HG03565 (cell line): ENCODE data around the gene PARP1.
"Not testable (repeated sequence)": the region's sequence is repeated elsewhere in the genome, so short reads cannot be mapped to it uniquely, and the experiment has no call there.

Experiments
- ATAC-seq: cut with Tn5 transposase; IDR thresholded peaks from one replicate; pipeline ENCODE4 v1.9.1; 2021; ENCODE audit warnings: mild to moderate bottlenecking, moderate library complexity; ENCODE audit not compliant: unreplicated experiment

The PARP1 gene

DNA sequence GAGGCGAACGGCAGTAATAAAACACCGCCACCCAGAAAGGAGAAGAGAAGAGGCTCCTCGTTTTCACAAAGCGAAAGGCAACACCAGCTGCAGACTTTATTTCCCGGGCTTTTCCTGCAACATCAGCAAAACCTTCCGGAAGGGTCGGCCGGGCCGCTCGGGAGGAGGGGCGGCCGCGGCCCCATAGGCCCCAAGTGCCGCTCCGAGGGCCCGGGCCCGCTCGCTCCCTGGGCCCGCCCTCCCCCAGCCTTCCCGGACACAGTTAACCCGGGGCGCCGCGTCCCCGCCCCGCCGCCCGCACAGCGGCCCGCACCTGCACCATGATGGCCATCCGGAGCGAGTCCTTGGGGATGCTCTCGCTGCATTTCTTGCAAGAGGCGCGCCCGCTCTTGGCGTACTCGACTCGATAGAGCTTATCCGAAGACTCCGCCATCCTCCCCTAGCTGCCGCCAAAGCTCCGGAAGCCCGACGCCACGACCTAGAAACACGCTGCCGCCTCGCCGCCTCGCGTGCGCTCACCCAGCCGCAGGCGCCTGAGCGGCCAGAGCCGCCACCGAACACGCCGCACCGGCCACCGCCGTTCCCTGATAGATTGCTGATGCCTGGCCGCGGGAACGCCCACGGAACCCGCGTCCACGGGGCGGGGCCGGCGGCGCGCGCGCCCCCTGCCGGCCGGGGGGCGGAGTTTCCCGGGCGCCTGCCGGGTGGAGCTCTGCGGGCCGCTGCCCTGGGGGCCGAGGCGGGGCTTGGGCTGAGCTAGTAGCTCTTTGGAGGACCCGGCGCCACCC is at the start of gene PARP1:
Gene PARP1, minus strand, starts transcription at position 597 of the 788 bp plus-strand sequence. Its CDS starts 164 bp downstream, at position 433.
- ATAC-seq, result peak; percentile 62

DNA sequence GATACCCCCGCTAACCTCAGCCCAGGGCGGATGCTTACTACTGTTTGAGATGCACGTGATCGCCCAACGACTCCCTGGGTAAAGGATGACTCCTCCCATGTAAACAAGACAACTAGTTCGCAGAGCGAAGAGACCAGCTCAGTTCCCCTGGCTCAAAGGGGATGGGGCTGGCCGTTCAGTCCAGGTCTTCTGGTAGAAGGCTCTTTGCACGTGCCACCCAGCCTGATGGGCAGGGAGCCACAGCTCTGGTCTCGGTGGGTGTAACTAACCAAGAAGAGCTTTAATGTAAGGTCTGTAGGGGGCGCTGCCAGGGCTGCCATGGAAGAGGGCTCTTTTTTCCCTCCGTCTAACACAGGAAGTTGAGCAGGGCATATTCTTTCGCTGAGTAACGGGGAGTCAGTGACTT is 49.4 kb upstream of the PARP1 start:
- no peak for ATAC-seq

DNA sequence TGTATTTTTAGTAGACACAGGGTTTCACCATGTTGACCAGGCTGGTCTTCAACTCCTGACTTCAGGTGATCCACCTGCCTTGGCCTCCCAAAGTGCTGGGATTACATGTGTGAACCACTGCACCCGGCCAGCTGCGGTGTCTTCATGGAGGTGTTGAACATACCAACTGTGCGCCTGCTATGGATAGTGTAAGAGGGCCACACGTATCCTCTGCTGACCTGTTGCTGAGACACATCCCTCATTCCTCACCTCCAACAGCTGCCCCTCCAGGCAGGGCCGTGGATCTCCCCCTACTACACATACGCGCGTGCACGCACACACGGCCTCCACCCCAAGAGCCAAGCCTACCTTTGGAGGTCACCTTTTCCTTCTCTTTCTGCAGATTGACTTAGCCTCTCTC is 48.0 kb upstream of the PARP1 start:
- ATAC-seq, result no peak

DNA sequence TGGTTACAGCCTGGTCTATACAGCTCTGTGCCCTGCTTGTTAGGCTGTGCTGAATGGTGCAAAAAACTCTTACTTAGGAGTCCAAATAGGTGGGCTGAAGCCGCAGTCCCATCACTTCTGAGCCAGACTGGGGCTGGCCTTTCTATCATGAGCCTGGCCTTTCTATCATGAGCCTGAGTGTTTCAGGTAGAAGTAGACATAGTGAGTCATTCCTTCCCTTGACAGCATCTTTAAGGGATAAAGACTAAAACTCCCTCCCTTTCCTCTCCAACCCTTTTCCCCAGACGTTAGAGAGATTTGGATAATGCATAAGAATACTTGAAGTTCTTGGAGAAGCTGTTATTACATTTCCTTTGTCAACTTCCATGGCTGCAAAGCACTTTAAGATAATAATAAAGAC is 46.5 kb upstream of the PARP1 start:
- ATAC-seq, result no peak

DNA sequence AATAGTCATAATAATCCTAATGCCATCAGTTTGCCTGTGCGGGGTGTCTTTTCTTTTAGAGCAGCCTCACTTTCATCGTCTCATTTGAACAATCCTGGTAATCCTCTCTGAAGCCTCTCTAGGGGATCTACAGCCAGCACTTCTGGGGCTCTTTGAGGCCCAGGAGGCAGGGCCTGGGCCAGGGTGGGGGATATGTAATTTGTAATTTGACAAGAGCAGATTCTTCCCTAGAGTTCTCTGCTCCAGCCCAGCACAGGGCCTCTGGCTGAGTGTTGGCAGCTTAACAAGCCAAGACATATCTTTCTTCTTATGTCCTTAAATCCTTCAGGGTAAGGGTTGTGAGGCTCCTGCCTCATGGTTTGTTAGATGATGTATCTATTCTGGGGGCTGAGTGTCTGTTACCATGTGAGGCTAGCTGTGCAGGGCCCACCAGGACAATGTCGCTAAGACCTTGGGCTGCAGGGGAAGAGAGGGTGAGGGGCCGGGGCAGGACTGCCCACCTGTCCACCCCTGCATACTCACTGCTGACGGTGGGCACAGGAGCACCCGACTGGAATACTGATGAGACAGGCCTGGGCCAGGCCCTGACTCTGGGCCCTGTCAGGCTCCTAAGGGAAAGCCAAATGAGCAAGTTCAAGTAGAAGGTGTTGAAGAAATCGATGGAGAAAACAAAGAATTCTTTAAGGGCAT is 45.3 kb upstream of the PARP1 start:
- ATAC-seq, result no peak

DNA sequence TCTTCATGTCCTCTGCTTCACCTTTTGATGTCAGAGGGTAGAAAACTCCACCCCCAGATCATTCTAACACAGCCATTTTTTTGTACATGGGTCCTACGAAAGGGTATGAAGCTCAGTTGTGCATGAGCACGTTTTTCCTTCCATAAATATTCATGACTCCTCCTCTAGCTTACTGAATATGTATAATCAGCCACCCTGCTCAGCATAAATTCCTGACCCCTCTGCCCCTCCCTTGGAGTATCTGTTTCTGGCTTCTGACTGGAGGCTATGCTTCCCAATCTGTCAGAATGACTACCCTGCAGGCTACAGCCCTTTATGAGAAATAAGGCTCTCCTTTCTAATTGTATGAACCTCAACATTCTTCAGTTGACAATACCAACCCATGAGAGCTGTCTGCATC is 42.8 kb upstream of the PARP1 start:
- ATAC-seq, result no peak

DNA sequence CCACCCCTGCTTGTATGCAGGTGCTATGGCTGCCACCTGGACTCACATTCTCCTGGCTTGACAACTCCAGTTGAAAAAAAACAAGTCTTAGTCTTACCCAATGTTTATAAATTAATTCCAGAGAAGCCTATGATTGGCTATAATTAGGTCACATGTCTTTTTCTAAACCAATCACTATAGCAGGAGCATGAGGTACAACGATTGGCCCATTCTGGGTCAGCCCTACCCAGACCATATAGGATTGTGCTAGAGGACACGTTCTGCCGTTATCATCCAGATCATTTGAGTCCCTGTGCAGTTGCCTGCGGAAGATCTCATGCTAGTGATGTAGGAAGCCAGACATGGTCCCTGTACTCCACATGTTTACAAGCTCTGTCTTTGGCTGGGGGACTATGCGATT is 41.9 kb upstream of the PARP1 start:
- ATAC-seq, result no peak

DNA sequence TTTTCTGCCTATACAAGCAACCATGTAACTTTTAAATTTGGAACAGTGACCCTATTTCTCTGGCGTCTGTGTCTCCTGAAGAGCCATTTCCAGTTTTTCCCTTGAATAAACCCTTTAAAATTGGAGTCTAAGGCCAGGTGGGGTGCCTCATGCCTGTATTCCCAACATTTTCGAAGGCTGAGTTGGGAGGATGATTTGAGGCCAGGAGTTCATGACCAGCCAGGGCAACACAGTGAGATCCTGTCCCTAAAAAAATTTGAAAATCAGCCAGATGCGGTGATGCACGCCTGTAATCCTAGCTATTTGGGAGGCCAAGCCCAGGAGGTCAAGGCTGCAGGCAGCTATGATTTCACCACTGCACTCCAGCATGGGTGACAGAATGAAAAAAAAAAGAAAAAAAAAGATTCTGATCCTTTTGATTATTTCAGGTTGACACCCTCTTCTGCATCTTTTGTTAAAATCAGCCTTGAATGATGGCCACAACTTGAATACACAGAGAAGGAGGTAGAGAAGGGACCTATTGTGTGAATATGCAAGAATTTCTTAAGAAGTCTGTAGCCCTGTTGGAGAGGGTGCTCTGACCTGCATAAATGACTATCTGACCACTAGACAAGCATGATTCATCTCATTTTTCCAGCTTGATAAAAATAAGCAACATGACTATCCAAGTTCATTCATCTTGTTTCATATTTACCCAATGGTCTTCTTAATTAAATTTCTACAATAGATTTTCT is 40.2 kb upstream of the PARP1 start:
- no peak for ATAC-seq

DNA sequence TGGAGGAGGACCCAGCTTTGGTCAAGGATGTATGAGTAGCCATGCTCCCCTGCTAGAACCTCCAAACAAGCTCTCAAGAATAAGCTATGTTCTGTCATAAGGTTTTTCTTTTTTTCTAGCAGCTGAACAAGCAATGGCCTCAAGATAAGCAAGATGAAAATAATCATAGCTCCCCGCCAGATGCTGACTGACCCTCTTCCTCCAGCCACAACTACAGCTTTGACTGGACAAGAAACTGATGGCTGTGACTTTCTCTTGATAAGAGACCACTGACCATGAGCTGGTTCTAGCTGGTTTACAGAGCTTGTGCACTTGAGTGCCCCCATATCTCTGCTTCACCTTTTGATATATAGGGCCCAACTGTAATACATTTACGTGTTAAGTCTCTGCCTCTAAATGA is 38.2 kb upstream of the PARP1 start:
- no peak for ATAC-seq

DNA sequence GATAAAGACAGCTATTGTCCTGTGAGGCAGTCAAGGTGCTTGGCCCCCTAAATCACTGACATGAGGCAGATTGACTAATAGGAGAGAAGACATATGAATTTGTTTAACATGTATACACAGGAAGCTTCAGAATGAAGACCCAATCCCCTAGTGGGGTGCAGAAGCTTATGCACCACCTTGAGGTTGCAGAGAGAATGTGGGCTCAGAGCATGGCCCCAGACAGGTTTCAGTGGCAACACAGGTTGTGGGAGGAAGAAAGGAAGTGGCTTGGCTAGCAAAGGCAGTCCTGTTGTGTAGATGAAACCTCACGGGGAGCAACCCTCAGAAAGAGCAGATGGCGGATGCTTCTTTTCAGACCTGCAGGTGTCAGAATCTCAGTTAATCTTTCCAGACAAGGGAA is 37.0 kb upstream of the PARP1 start:
- peak; percentile 99 for ATAC-seq

DNA sequence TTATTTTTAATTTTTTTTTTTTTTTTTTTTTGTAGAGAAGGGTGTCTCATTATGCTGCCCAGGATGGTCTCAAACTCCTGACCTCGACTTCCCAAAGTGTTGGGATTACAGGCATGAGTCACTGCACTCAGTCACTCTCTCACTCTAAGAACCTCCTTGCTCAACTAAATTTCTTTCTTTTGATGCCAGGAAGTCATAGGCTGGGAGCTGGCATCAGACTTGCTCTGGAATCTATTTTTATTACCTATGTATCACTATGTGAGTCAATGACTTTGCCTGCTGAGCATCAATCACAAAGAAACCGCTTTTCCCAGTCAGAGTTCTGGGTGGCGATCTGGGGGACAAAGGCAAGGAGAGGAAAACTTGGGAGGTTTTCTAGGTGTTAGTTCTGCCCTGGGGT is 35.5 kb upstream of the PARP1 start:
- no peak for ATAC-seq

DNA sequence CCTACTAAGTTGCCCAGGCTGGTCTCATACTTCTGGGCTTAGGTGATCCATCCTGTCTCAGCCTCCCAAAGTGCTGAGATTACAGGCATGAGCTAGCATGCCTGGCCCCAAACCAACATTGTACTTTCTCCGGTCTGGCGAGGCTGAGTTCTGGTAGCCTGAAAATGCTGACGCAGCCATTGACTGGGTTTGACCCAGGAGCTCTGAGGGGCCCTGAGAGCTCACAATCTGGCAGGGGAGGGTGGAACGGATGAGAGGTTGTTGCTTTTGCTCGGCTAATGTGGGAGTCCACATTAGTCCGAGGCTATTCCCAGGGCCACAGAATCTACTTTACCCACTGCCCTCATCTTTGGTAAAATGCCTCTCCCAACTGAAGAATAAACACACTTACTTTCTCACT is 35.1 kb upstream of the PARP1 start:
- ATAC-seq, result no peak

DNA sequence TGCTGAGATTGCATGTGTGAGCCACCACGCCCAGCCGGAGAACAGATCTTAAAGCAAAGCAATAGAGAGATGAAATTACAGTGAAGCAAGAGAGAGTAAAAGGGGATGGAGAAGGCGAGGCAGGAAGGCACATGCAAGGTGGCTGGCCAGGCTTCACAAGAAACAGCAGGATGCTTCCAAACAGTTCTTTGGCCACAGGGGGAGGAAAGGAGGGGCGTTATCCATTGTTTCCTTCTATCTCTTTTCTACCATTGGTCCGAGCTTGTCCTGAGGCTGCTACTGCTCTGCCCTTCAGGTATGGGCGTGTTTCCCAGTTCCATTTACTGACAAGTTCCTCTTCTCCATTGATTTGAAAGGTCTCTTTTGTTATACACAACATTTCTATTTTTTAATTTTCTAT is 33.7 kb upstream of the PARP1 start:
- no peak for ATAC-seq

DNA sequence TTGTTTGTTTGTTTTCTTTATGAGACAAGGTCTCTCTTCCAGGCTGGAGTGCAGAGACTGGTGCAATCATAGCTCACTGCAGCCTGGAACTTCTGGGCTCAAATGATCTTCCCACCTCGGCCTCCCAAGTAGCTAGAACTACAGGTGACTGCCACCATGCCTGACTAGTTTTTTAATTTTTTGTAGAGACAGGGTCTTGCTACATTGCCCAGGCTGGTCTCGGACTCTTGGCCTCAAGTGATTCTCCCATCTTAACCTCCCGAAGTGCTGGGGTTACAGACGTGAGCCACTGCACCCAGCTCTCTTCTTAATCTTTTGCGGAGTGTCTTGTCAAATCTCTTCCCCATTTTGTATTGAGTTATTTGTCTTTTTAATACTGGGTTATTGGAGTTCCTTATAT is 32.6 kb upstream of the PARP1 start:
- ATAC-seq, result no peak

DNA sequence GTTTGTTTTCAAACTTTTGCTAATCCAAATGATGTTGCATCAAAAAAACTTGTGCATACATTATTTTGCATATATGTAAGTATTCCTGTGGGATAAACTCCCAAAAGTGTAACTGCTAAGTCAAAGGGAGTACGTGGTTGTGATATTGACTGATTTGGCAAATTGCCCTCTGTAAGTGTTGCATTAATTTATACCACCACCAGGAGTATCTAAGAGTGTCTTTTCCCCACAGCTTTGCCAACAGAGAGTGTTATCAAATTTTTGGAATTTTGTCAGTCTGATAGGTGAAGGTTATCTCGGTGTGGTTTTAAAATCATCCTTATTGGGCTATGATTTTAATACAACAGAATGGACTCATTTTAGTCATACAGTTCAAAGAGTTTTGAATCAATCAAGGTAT is 30.1 kb upstream of the PARP1 start:
- no peak for ATAC-seq

DNA sequence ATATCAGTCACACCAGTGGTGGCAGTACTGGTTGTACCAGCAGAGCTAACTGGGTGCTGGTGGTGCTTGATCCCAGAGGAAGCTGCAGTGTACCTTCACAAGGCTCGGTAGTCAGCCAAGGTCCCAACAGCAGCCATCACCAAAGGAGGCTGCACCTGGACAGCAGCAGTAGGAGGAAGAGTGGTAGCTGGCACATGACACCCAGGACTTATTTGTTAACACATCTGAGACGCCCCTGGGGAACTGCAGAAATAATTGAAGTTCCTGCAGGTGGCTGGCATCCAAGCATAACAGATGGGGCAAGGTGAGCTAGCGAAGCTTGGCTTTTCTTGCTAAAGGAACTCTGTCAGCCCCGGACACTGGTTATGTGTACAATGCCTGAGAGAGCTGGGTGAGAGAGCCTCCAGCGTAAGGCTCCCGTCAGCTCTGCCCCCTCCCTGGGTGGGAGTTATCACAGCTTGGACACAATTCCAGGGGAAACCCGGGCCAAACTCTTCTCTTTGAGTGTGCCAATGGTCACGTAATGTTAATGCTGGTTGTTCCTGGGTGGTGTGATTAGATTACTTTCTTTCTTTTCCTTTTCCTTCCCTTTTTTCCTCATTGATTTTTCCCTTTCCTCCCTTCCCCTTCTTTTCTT is 29.1 kb upstream of the PARP1 start:
- ATAC-seq, result no peak

DNA sequence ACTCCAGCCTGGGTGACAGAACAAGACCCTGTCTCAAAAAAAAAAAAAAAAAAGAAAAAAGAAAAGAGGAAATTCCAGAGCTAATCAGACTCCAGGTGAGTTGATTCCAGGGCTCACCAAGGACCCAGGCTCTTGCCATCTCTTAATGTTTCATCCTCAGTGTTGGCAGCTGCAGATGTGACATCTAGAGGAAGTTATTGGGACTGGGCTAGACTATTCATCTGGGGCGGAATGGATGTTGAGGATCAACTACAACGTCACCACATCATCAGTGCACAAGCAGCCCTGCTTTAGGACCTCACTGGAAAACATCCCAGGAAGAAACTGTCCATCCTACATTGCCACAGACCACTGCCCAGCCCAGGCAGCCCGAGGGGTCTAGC is 28.6 kb upstream of the PARP1 start:
- no peak for ATAC-seq

DNA sequence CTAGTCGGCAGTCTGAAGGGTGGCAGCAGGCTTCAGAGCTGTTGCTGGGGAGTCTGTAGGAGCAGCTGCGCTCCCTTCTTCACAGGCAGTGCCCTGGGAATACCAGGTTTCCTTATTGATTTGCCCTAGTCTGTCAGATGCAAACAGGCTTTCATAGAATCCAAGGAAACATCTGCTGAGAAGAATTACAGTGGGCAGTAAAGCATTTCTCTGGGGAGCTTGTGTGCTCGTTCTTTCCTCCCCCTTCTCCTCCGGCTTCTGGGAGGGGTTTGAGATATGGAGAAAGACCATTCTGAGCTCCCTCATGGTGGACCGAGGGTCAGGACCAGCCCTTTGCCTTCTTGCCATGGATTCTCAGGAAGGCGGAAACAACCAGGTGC is 25.4 kb upstream of the PARP1 start:
- no peak for ATAC-seq

DNA sequence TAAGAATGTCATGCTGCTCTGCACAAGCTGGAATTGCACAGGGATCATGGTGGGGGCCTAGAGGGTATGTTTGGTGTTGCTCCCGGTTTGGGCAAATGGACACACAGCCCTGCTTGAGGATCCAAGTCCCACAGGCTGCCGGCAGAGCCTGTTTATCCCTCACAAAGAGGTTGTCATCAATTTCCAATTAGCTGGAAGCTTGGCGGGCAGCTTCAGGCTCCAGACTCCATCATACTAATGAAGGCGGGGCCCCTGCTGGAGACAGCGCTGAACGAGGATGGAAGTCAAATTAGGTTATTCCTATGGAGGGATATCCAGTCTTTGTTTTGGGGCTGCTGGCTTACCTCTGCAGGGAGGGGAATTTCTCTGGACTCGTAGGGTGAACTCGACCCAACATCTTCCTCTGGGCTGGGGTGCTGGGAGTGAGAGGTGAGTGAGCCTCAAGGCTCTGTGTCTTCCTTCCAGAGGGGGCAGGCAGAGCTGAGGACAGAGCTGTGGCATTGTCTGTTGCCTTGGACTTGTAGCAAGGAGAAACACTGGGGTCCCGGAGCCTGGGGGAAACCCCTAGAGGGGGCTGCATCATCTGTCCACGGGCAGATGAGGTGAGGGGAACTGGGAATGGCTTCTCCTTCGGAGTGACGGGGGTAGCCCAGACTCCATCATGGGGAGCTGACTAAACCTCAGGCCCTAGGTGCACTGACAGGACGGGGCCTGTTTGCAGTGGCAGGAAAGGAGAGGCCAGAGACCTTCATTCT is 24.9 kb upstream of the PARP1 start:
- ATAC-seq, result no peak

DNA sequence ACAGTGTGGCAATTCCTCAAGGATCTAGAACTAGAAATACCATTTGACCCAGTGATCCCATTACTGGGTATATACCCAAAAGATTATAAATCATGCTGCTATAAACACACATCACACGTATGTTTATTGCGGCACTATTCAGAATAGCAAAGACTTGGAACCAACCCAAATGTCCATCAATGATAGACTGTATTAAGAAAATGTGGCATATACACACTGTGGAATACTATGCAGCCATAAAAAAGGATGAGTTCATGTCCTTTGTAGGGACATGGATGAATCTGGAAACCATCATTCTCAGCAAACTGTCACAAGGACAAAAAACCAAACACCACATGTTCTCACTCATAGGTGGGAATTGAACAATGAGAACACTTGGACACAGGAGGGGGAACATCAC is 24.0 kb upstream of the PARP1 start:
- ATAC-seq, result not testable (repeated sequence)
